Measurements from ENCODE around the gene ATP5MC2.

Gene ATP5MC2

DNA sequence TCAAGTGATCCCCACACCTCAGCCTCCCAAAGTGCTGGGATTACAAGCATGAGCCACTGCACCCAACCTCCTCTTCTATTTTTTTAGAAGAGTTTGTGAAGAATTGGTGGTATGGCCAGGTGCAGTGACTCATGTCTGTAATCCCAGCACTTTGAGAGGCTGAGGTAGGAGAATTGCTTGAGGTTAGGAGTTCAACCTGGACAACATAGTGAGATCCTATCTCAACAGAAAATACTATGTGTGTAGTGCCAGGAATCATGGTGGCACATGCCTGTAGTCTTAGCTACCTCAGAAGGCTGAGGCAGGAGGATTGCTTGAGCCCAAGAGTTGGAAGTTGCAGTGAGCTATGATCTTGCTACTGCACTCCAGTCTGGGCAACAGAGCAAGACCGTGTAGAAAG lies 44.2 kb downstream of the ATP5MC2 start:
- no peaks in the 10 kb centered on the region for H4K20me1 ChIP-seq (ENCODE audit: insufficient read depth, low read length)
- peaks cover 5% of the 10 kb centered on the region; the same call in 1 of the 2 replicates for H3K4me1 ChIP-seq (ENCODE audit: low read length)
- no peak overlapping the region for H3K4me2 ChIP-seq (ENCODE audit: low read depth, low read length)
- H3F3A ChIP-seq (ENCODE audit: insufficient read depth, low read length): peaks cover 3% of the 10 kb centered on the region; the same call in 1 of the 2 replicates
- no peak overlapping the region for H3K27ac ChIP-seq (ENCODE audit: low read length)
- no peak overlapping the region for H2AFZ ChIP-seq (ENCODE audit: low read length)
- no peaks in the 10 kb centered on the region for H3K9me3 ChIP-seq (replicated peaks; ENCODE audit: insufficient read depth, low read length)
- H3K9ac ChIP-seq (ENCODE audit: low read length): no peak overlapping the region
- DNase-seq: no peak
- H3K4me3 ChIP-seq (ENCODE audit: low read length): no peak overlapping the region
- no peaks in the 10 kb centered on the region for H3K79me2 ChIP-seq (ENCODE audit: low read length)
- TF ChIP-seq EZH2phosphoT487 (IDR thresholded peaks at IDR 0.05; ENCODE audit: low read length) (no peak), EZH2 (optimal IDR thresholded peaks at IDR 0.05; ENCODE audit: low read depth, low read length) (no peak)
- TF ChIP-seq, protein P1, sequence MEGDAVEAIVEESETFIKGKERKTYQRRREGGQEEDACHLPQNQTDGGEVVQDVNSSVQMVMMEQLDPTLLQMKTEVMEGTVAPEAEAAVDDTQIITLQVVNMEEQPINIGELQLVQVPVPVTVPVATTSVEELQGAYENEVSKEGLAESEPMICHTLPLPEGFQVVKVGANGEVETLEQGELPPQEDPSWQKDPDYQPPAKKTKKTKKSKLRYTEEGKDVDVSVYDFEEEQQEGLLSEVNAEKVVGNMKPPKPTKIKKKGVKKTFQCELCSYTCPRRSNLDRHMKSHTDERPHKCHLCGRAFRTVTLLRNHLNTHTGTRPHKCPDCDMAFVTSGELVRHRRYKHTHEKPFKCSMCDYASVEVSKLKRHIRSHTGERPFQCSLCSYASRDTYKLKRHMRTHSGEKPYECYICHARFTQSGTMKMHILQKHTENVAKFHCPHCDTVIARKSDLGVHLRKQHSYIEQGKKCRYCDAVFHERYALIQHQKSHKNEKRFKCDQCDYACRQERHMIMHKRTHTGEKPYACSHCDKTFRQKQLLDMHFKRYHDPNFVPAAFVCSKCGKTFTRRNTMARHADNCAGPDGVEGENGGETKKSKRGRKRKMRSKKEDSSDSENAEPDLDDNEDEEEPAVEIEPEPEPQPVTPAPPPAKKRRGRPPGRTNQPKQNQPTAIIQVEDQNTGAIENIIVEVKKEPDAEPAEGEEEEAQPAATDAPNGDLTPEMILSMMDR (IDR thresholded peaks at IDR 0.05; ENCODE audit: low read length): no peak
- H3K9me2 ChIP-seq (replicated peaks; ENCODE audit: insufficient read depth, low read length): no peaks in the 10 kb centered on the region
- H3K36me3 ChIP-seq (replicated peaks; ENCODE audit: insufficient read depth, low read length): no peaks in the 10 kb centered on the region
- H3K27me3 ChIP-seq (replicated peaks; ENCODE audit: insufficient read depth, low read length): no peaks in the 10 kb centered on the region

DNA sequence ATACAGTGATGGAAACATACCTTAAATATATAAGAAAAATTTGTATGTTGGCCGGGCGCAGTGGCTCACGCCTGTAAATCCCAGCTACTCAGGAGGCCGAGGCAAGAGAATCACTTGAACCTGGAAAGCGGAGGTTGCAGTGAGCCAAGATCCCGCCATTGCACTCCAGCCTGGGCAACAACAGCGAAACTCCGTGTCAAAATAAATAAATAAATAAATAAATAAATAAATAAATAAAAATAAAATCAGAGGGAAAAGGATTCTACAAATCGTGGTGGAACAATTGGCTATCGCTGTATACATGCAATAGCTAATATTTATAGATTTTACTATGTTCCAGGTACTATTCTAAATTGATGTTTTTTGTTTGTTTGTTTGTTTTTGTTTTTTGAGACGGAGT lies 48.0 kb downstream of the ATP5MC2 start:
- H3K27me3 ChIP-seq (replicated peaks; ENCODE audit: insufficient read depth, low read length): no peaks in the 10 kb centered on the region

DNA sequence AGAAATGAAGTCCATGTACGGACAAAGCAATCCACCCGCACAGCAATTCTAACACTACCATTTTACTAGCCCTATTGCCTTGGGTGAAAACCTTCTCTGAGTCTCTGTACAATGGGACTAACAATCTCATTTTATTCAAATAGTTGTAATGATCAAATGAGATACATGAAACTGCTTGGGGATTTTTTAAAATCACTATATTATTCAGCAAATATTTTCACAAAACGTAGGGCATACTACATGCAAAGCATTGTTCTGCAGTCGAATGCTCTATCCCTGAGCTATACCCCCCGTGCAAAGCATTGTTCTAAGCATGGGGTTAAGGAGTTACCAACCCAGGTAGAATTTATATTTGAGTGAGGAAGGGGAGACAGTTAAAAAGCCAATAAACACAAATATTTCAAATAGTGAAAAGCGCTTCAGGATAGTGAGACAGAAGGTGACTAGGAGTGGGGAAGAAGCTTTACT lies 49.1 kb downstream of the ATP5MC2 start:
- H3K9me2 ChIP-seq (replicated peaks; ENCODE audit: insufficient read depth, low read length): no peaks in the 10 kb centered on the region
- H3K9me3 ChIP-seq (replicated peaks; ENCODE audit: insufficient read depth, low read length): no peaks in the 10 kb centered on the region
- peaks cover 16% of the 10 kb centered on the region for H3K4me1 ChIP-seq (ENCODE audit: low read length)
- peak overlapping the region; percentile 80; the same call in 1 of the 2 replicates for H3K9ac ChIP-seq (ENCODE audit: low read length)
- TF ChIP-seq, protein P1 (IDR thresholded peaks at IDR 0.05; ENCODE audit: low read length): no peak
- TF ChIP-seq EZH2phosphoT487 (IDR thresholded peaks at IDR 0.05; ENCODE audit: low read length): no peak
- peak; percentile 7 for DNase-seq
- H2AFZ ChIP-seq (ENCODE audit: low read length): peak overlapping the region; percentile 77
- no peaks in the 10 kb centered on the region for H4K20me1 ChIP-seq (ENCODE audit: insufficient read depth, low read length)
- H3K27me3 ChIP-seq (replicated peaks; ENCODE audit: insufficient read depth, low read length): no peaks in the 10 kb centered on the region
- peak overlapping the region; percentile 89 for H3K4me3 ChIP-seq (ENCODE audit: low read length)
- H3K4me2 ChIP-seq (ENCODE audit: low read depth, low read length): peak overlapping the region; percentile 69
- peak overlapping the region; percentile 50; the same call in 1 of the 2 replicates for H3K27ac ChIP-seq (ENCODE audit: low read length)
- peaks cover 6% of the 10 kb centered on the region; the same call in 1 of the 2 replicates for H3F3A ChIP-seq (ENCODE audit: insufficient read depth, low read length)
- H3K36me3 ChIP-seq (replicated peaks; ENCODE audit: insufficient read depth, low read length): no peaks in the 10 kb centered on the region
- H3K79me2 ChIP-seq (ENCODE audit: low read length): peaks cover 39% of the 10 kb centered on the region

More for the DNA sequence above, 48.0 kb downstream of the ATP5MC2 start:
- peaks cover 29% of the 10 kb centered on the region for H3K79me2 ChIP-seq (ENCODE audit: low read length)
- H3K4me1 ChIP-seq (ENCODE audit: low read length): peaks cover 16% of the 10 kb centered on the region
- no peak overlapping the region for H3K27ac ChIP-seq (ENCODE audit: low read length)
- peaks cover 6% of the 10 kb centered on the region; the same call in 1 of the 2 replicates for H3F3A ChIP-seq (ENCODE audit: insufficient read depth, low read length)
- no peaks in the 10 kb centered on the region for H3K9me3 ChIP-seq (replicated peaks; ENCODE audit: insufficient read depth, low read length)
- no peak overlapping the region for H2AFZ ChIP-seq (ENCODE audit: low read length)
- H4K20me1 ChIP-seq (ENCODE audit: insufficient read depth, low read length): no peaks in the 10 kb centered on the region
- TF ChIP-seq EZH2phosphoT487 (IDR thresholded peaks at IDR 0.05; ENCODE audit: low read length): no peak
- TF ChIP-seq EZH2 (optimal IDR thresholded peaks at IDR 0.05; ENCODE audit: low read depth, low read length): no peak
- TF ChIP-seq, protein P1 (IDR thresholded peaks at IDR 0.05; ENCODE audit: low read length): no peak
- DNase-seq: no peak
- no peaks in the 10 kb centered on the region for H3K36me3 ChIP-seq (replicated peaks; ENCODE audit: insufficient read depth, low read length)
- no peak overlapping the region for H3K4me2 ChIP-seq (ENCODE audit: low read depth, low read length)
- no peak overlapping the region for H3K4me3 ChIP-seq (ENCODE audit: low read length)
- no peak overlapping the region for H3K9ac ChIP-seq (ENCODE audit: low read length)
- H3K9me2 ChIP-seq (replicated peaks; ENCODE audit: insufficient read depth, low read length): no peaks in the 10 kb centered on the region

Data from MM.1S (cell line).